Uterus (tissue), 4 donors: ENCODE data around the gene CALM3. TPM values are rescaled to one million over a fixed set of nuclear protein-coding genes. Genes with fewer than 3 reads are reported as not detected.

ENCODE experiments used
- DNase-seq, 2 donors: peaks; one replicate each; pipeline ENCODE4 v3.0.0-alpha.2; 2019 to 2020
- H3K27ac ChIP-seq, 2 donors: fragments of 200-600 bp; sonication (generic); 1 replicate in 1 of 2; 2 replicates in 1 of 2; pipeline ENCODE4 v1.5.1; 2016 to 2018
- H3K27me3 ChIP-seq, 2 donors: fragments of 200-600 bp; sonication (generic); one replicate each; pipeline ENCODE4 v1.5.1; 2018 to 2019; ENCODE audit warnings: control low read depth in 1 of 2
- H3K36me3 ChIP-seq, 2 donors: fragments of 200-600 bp; sonication (generic); one replicate each; pipeline ENCODE4 v1.5.1; 2019; ENCODE audit warnings: control low read depth in 1 of 2
- H3K4me1 ChIP-seq, 2 donors: fragments of 200-600 bp; sonication (generic); one replicate each; pipeline ENCODE4 v1.5.1; 2018 to 2019; ENCODE audit warnings: control low read depth in 1 of 2
- H3K4me3 ChIP-seq, 2 donors: fragments of 200-600 bp; sonication (generic); 1 replicate in 1 of 2; 2 replicates in 1 of 2; pipeline ENCODE4 v1.5.1; 2018 to 2019; ENCODE audit warnings: mild to moderate bottlenecking in 1 of 2
- H3K9me3 ChIP-seq, 2 donors: fragments of 200-600 bp; sonication (generic); one replicate each; pipeline ENCODE4 v1.5.1; 2019; ENCODE audit warnings: control low read depth in 1 of 2
- POLR2A ChIP-seq, 2 donors: fragments of 450-650 bp; IDR thresholded peaks; one replicate each; pipeline ENCODE4 v1.6.1; 2016; ENCODE audit warnings: antibody characterized with exemption in 2 of 2, mild to moderate bottlenecking in 1 of 2, moderate library complexity in 1 of 2
- intact Hi-C: fragments of 100-400 bp; cut with DNase I; formaldehyde crosslinking; loops from one replicate; pipeline ENCODE4 v1.15.1; 2023; ENCODE audit warnings: low total_unique reads
- total RNA-seq, 4 donors: library from RNA; depleted of rRNA in 3 of 4; stranded (reverse); fragments of >200 nt in 3 of 4; gene quantifications; one replicate each; pipeline versions ENCODE4 v1.1.0 to v1.2.4, GENCODE V29; 2014 to 2023
- TF ChIP-seq, protein P1 (sequence below), 4 experiments: fragments of 200-600 bp in 2 of 4; fragments of 450-650 bp in 2 of 4; sonication (generic) in 2 of 4; IDR thresholded peaks; one replicate each; pipeline ENCODE4 v1.5.1; 2016 to 2019; ENCODE audit warnings: antibody characterized with exemption in 4 of 4, mild to moderate bottlenecking in 2 of 4, moderate library complexity in 1 of 4
- donor health status: DM: yes; HTN: yes; CAD: no.

The CALM3 gene
- total RNA-seq, 4 donors from 2014 or later, result 83.8 to 225 (median 157) TPM

DNA sequence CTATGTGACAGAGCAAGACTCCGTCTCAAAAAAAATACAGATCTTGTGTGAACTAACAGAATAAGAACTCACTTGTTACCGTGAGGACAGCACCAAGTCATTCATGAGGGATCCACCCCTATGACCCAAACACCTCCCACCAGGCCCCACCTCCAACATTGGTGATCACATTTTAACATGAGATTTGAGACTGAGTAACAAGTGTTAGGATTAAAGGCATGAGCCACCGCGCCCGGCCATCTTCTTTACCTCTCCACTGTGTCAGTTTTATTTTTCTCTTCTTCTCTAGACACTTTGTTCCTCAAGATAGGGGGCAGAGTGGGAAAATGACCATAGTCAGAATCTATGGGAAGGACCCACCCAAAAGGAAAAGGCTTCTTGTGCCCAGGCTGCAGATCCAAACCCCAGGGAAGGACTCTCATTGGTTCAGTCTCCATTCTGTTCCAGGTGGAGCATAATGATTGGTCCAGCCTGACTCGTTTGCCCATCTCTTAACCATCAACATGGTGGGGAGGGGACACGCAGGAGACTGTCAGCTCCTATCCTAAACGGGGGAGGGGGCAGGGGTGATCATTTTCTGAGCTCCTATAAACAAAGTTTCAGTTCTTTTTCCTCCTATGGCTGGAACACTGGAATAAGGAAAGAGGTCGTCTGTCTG, 1.3 kb upstream of the CALM3 start:
- H3K36me3 ChIP-seq, result no peaks in the 10 kb centered on the region
- H3K9me3 ChIP-seq, result no peaks in the 10 kb centered on the region
- H3K4me1 ChIP-seq, result peaks cover 0 to 8% of the 10 kb centered on the region in 2 donors
- H3K27me3 ChIP-seq, result no peaks in the 10 kb centered on the region
- peak overlapping the region; percentile 53 to 100 for H3K4me3 ChIP-seq
- DNase-seq, result no peak
- H3K27ac ChIP-seq, result peak overlapping the region; percentile 97
- intact Hi-C loops, result no loop called here
- no peak for TF ChIP-seq POLR2A (IDR thresholded peaks at IDR 0.05)
- TF ChIP-seq, protein P1, sequence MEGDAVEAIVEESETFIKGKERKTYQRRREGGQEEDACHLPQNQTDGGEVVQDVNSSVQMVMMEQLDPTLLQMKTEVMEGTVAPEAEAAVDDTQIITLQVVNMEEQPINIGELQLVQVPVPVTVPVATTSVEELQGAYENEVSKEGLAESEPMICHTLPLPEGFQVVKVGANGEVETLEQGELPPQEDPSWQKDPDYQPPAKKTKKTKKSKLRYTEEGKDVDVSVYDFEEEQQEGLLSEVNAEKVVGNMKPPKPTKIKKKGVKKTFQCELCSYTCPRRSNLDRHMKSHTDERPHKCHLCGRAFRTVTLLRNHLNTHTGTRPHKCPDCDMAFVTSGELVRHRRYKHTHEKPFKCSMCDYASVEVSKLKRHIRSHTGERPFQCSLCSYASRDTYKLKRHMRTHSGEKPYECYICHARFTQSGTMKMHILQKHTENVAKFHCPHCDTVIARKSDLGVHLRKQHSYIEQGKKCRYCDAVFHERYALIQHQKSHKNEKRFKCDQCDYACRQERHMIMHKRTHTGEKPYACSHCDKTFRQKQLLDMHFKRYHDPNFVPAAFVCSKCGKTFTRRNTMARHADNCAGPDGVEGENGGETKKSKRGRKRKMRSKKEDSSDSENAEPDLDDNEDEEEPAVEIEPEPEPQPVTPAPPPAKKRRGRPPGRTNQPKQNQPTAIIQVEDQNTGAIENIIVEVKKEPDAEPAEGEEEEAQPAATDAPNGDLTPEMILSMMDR (IDR thresholded peaks at IDR 0.05), result no peak

DNA sequence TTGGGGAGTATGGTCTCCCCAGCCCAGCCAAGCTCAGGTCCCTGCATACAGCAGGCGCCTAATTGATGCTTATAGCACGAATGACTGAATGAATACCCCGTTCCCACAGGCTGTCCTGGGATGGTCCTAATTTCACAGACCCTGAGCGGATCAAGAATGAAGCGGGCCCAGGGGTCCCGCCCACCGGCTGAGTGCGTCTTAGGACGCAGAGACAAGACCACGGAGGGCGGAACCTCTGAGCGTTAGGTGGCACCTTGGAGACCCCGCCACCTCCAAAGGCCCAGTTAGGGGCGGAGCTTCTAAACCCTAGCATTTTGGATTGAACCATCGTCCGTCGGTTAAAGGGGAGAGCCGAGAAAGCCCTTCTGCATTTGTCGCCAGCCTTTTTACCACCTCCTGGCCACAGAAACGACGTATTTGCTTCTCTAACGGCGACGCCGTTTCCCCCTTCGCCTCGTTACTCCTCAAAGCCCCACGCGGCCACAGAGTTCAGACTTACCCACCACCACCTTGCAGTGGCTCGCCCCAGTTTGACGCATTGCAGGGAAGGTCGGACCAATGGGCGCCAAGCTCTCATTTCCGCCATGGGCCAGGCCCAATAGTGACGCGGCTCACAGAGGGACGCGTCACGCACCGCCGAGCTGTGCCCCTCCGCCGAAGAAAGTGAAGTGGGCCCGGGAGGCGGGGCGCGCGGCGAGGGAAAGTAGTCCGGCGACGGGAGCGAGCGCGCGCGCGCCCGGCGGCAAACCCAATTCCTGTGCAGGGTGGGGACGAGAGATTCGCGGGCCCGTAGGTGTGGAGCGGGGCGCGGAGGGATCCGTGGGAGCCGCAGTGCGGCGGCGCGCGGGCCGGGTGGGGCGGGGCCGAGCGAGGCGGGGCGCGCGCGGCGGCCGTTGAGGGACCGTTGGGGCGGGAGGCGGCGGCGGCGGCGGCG, 479 bp upstream of the CALM3 start:
- Histone ChIP-seq H3K36me3 (no peaks in the 10 kb centered on the region), H3K4me1 (peaks cover 0 to 8% of the 10 kb centered on the region in 2 donors), H3K27ac (peak overlapping the region; percentile 97), H3K9me3 (no peaks in the 10 kb centered on the region), H3K27me3 (no peaks in the 10 kb centered on the region), H3K4me3 (peak overlapping the region; percentile 84 to 100)
- DNase-seq, result peak; percentile 98
- TF ChIP-seq POLR2A (IDR thresholded peaks at IDR 0.05), result peak in 1 of 2 donors; percentile 59
- TF ChIP-seq, protein P1 (IDR thresholded peaks at IDR 0.05), result peak in 1 of 4 experiments; percentile 11
- intact Hi-C loops, result no loop called here

DNA sequence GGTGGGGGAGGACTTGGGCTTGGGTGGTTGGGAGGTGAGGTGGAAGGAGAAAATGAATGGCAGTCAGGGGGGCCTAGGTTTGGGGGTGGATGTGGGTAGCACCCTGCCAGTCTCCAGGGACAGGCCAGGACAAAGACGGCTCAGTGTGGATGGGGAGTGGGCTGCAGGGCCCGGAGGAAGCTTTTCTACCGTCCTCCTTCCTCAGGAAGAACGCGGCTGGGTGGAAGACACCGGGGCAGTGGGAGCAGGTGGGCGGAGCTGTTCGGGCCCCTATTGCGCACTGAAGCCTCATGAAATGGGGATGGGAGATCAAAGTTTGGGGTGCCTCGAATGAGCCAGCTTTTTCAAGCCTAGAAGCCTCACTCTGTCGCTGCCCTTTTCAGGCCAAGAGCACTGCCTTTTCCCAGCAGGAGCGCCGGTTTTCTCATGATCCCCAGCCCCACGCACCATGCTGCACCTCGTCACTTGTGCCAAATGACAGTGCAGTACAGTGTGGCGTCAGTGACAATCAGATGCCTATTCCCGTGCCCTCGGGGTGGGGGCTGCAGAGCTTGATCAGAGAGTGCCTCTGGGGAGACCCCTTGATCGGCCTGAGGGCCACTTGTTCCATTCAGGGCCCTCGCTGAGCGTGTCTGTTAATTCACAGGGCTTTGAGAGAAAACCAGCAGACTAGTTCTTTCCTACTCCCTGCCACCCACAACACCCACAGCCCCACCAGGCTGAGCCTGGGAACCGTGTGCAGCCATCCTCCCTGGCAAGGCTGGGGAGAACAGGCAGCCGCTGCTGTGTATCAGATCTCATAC, 1.5 kb downstream of the CALM3 start:
- no peaks in the 10 kb centered on the region for H3K36me3 ChIP-seq
- peaks cover 0 to 8% of the 10 kb centered on the region in 2 donors for H3K4me1 ChIP-seq
- H3K9me3 ChIP-seq, result no peaks in the 10 kb centered on the region
- peak overlapping the region; percentile 84 to 100 for H3K4me3 ChIP-seq
- intact Hi-C loops, result no loop called here
- TF ChIP-seq, protein P1 (IDR thresholded peaks at IDR 0.05), result no peak
- no peak for TF ChIP-seq POLR2A (IDR thresholded peaks at IDR 0.05)
- H3K27ac ChIP-seq, result peak overlapping the region; percentile 97
- no peaks in the 10 kb centered on the region for H3K27me3 ChIP-seq
- peak in 1 of 2 donors; percentile 27 for DNase-seq

DNA sequence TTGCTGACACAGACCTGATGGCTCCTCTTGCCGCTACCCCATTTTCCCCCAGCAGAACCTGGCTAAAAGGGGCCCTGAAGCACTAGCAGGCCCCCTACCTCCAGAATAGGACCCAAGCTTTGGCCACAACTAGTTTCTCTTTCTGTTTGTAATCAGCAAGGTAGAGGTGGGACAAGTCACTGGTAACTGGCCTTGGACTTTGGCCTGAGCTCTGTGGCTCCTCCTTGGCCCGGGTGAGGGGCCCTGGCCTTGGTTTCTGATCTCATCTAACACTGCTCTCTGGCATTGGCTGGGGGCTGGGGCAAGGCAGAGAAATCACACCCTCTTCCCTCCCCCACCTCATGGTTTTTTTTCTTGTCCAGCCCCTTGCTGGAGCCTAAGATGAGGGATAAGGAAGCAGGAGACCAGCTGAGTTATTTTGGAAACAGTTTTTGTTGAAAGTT, 2.1 kb downstream of the CALM3 start:
- TF ChIP-seq POLR2A (IDR thresholded peaks at IDR 0.05), result no peak
- TF ChIP-seq, protein P1 (IDR thresholded peaks at IDR 0.05), result no peak
- no peak for DNase-seq
- H3K9me3 ChIP-seq, result no peaks in the 10 kb centered on the region
- H3K27ac ChIP-seq, result peak overlapping the region; percentile 97
- H3K27me3 ChIP-seq, result no peaks in the 10 kb centered on the region
- peak overlapping the region; percentile 84 to 100 for H3K4me3 ChIP-seq
- intact Hi-C loops, result no loop called here
- H3K4me1 ChIP-seq, result peaks cover 0 to 8% of the 10 kb centered on the region in 2 donors
- H3K36me3 ChIP-seq, result no peaks in the 10 kb centered on the region
